ENCODE results near the gene BRAF.
A peak's percentile ranks its signal among the peaks of the same experiment; 100 is the strongest.
"Not testable (repeated sequence)": the region's sequence is repeated elsewhere in the genome, so short reads cannot be mapped to it uniquely, and the experiment has no call there.

BRAF gene

GRCh38 chr7:140674356-140674800 lies 250.4 kb downstream of the BRAF start:
- no peak for DNase-seq (ENCODE audit: low read depth)
- no peak for TF ChIP-seq CTCF (IDR thresholded peaks at IDR 0.05; ENCODE audit: low read depth, low read length, missing control alignments)
- in situ Hi-C loops (cut with HindIII; ENCODE audit: low sequenced_read_pairs) = no loop called here
- no peak overlapping the region for H3K4me3 ChIP-seq (ENCODE audit: low read depth, low read length)

- in situ Hi-C loops (cut with HindIII; ENCODE audit: low sequenced_read_pairs) = no loop called here
- TF ChIP-seq CTCF (IDR thresholded peaks at IDR 0.05; ENCODE audit: low read depth, low read length, missing control alignments) = no peak
- peak overlapping the region; percentile 63 for H3K4me3 ChIP-seq (ENCODE audit: low read depth, low read length)
- no peak for DNase-seq (ENCODE audit: low read depth)
Measured at GRCh38 chr7:140673774-140674155, 251.0 kb downstream of the BRAF start.

GRCh38 chr7:140673063-140673773 lies 251.5 kb downstream of the BRAF start:
- no peak for DNase-seq (ENCODE audit: low read depth)
- no peak for TF ChIP-seq CTCF (IDR thresholded peaks at IDR 0.05; ENCODE audit: low read depth, low read length, missing control alignments)
- in situ Hi-C loops (cut with HindIII; ENCODE audit: low sequenced_read_pairs) = no loop called here
- H3K4me3 ChIP-seq (ENCODE audit: low read depth, low read length) = peak overlapping the region; percentile 63

- in situ Hi-C loops (cut with HindIII; ENCODE audit: low sequenced_read_pairs) = no loop called here
Measured at GRCh38 chr7:140672382-140673062, 252.2 kb downstream of the BRAF start, which contains the start of gene ADCK2. ADCK2 (plus strand) TSS chr7:140672945; CDS start chr7:140673331, 386 bp downstream.

GRCh38 chr7:140671966-140672365 lies 252.8 kb downstream of the BRAF start:
- no peak for DNase-seq (ENCODE audit: low read depth)
- H3K4me3 ChIP-seq (ENCODE audit: low read depth, low read length) = no peak overlapping the region
- TF ChIP-seq CTCF (IDR thresholded peaks at IDR 0.05; ENCODE audit: low read depth, low read length, missing control alignments) = no peak
- in situ Hi-C loops (cut with HindIII; ENCODE audit: low sequenced_read_pairs) = no loop called here

More at GRCh38 chr7:140672382-140673062, 252.2 kb downstream of the BRAF start, which contains the start of gene ADCK2:
- peak within 1 kb of the TSS; percentile 63 for H3K4me3 ChIP-seq (ENCODE audit: low read depth, low read length)
- DNase-seq (ENCODE audit: low read depth) = no peak
- TF ChIP-seq CTCF (IDR thresholded peaks at IDR 0.05; ENCODE audit: low read depth, low read length, missing control alignments) = no peak

GRCh38 chr7:140670343-140670935 lies 254.3 kb downstream of the BRAF start:
- in situ Hi-C loops (cut with HindIII; ENCODE audit: low sequenced_read_pairs) = no loop called here
- TF ChIP-seq CTCF (IDR thresholded peaks at IDR 0.05; ENCODE audit: low read depth, low read length, missing control alignments) = no peak
- no peak overlapping the region for H3K4me3 ChIP-seq (ENCODE audit: low read depth, low read length)
- no peak for DNase-seq (ENCODE audit: low read depth)

GRCh38 chr7:140669862-140670261 lies 254.9 kb downstream of the BRAF start:
- DNase-seq (ENCODE audit: low read depth); H3K4me3 ChIP-seq (ENCODE audit: low read depth, low read length); in situ Hi-C loops (cut with HindIII; ENCODE audit: low sequenced_read_pairs): not testable (repeated sequence)
